DND-41 (cell line): ENCODE data around the gene TTBK2.

ENCODE experiments used
- ATAC-seq: fragments of 200-7000 bp; cut with Tn5 transposase; 3 replicates; pipeline ENCODE4 v1.9.1; 2021; ENCODE audit warnings: low read depth; ENCODE audit not compliant: insufficient read depth
- DNase-seq: peaks from one replicate; pipeline ENCODE4 v3.0.0-alpha.2; 2020
- H2AFZ ChIP-seq: 2 replicates; pipeline ENCODE4 v1.6.0; 2012; ENCODE audit warnings: low read depth, low read length
- H3K27ac ChIP-seq: 2 replicates; pipeline ENCODE4 v1.5.1; 2012; ENCODE audit warnings: low read length, inconsistent platforms
- H3K27me3 ChIP-seq: fragments of 200-600 bp; sonication (generic); 2 replicates; pipeline ENCODE4 v1.6.0; 2012; ENCODE audit warnings: low read length, mild to moderate bottlenecking, inconsistent platforms; ENCODE audit not compliant: insufficient read depth, poor library complexity
- H3K36me3 ChIP-seq: 2 replicates; pipeline ENCODE4 v1.5.1; 2012; ENCODE audit warnings: low read length, inconsistent platforms; ENCODE audit not compliant: insufficient read depth
- H3K4me1 ChIP-seq: 2 replicates; pipeline ENCODE4 v1.5.1; 2012; ENCODE audit warnings: mild to moderate bottlenecking, low read length; ENCODE audit not compliant: insufficient read depth
- H3K4me2 ChIP-seq: 2 replicates; pipeline ENCODE4 v1.6.0; 2012; ENCODE audit warnings: mild to moderate bottlenecking, moderate library complexity, low read length, inconsistent platforms; ENCODE audit not compliant: insufficient read depth
- H3K4me3 ChIP-seq, 2 experiments: fragments of 200-600 bp in 1 of 2; shearing (Covaris generic) in 1 of 2; 2 replicates each; pipeline ENCODE4 v1.5.1; 2012 to 2016; ENCODE audit warnings: inconsistent platforms in 2 of 2, low read length in 2 of 2, mild to moderate bottlenecking in 2 of 2, low read depth in 1 of 2, moderate library complexity in 1 of 2
- H3K79me2 ChIP-seq: 2 replicates; pipeline ENCODE4 v1.6.0; 2012; ENCODE audit warnings: low read length, inconsistent platforms; ENCODE audit not compliant: insufficient read depth
- H3K9ac ChIP-seq: 2 replicates; pipeline ENCODE4 v1.6.0; 2012; ENCODE audit warnings: low read depth, mild to moderate bottlenecking, inconsistent platforms, low read length, moderate library complexity
- H3K9me3 ChIP-seq: 2 replicates; pipeline ENCODE4 v1.5.1; 2012; ENCODE audit warnings: low read length, moderate library complexity, mild to moderate bottlenecking, inconsistent platforms; ENCODE audit not compliant: insufficient read depth, severe bottlenecking
- H4K20me1 ChIP-seq: 2 replicates; pipeline ENCODE4 v1.6.0; 2012; ENCODE audit warnings: low read length; ENCODE audit not compliant: insufficient read depth
- EZH2 ChIP-seq: IDR thresholded peaks from 3 replicates; pipeline ENCODE4 v1.6.1; 2012; ENCODE audit warnings: borderline replicate concordance, low read depth, mild to moderate bottlenecking, moderate library complexity, low read length, inconsistent platforms; ENCODE audit not compliant: severe bottlenecking
- TF ChIP-seq, protein P1 (sequence below): IDR thresholded peaks from 2 replicates; pipeline ENCODE4 v1.5.1; 2012; ENCODE audit warnings: borderline replicate concordance, low read length, moderate library complexity, mild to moderate bottlenecking; ENCODE audit not compliant: poor library complexity, severe bottlenecking; ENCODE audit errors: extremely low read depth

The TTBK2 gene

DNA sequence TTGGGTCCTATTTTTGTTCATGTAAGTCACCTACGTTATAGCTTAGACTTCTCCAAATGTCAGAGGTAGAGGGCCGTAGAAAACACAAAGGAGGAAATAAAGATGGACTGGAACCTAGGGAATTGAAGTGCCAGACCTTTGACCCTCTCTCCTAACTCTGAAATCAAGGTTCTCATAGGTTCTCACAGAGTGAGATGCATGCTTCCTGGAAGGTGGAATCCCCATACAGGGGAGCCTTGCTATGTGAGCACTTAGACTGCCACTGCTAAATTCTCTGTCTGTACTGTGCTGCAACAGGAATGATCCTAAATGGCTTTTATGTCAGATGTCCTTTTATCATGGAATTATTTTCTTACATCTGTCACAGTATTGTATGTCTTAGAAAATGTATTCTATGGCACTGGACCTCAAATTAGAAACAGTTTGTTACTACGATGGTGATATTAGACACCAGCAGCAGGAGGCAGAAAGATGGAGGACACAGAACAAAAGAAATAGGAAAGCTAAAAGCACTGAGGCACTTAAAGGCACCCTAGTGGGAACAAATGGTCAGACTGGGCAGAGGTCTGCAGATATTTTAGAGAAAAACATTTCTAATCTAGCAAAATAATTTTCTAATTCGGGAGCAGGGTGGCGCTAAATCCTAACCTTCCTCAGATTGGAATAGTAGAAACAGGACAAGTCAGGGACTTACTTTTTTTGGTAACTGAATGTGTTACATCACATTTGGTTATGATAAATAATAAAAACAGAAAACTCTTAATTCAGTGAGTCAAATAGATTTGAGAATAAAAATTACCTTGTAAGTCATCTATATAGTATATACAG lies 123.4 kb downstream of the TTBK2 start:
- TF ChIP-seq, protein P1, sequence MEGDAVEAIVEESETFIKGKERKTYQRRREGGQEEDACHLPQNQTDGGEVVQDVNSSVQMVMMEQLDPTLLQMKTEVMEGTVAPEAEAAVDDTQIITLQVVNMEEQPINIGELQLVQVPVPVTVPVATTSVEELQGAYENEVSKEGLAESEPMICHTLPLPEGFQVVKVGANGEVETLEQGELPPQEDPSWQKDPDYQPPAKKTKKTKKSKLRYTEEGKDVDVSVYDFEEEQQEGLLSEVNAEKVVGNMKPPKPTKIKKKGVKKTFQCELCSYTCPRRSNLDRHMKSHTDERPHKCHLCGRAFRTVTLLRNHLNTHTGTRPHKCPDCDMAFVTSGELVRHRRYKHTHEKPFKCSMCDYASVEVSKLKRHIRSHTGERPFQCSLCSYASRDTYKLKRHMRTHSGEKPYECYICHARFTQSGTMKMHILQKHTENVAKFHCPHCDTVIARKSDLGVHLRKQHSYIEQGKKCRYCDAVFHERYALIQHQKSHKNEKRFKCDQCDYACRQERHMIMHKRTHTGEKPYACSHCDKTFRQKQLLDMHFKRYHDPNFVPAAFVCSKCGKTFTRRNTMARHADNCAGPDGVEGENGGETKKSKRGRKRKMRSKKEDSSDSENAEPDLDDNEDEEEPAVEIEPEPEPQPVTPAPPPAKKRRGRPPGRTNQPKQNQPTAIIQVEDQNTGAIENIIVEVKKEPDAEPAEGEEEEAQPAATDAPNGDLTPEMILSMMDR = no peak
- no peaks in the 10 kb centered on the region for H3K9me3 ChIP-seq
- DNase-seq (no peak), ATAC-seq (no peak)
- H3K4me1 ChIP-seq = peaks cover 12% of the 10 kb centered on the region
- no peaks in the 10 kb centered on the region for H3K79me2 ChIP-seq
- peaks cover 21% of the 10 kb centered on the region for H3K36me3 ChIP-seq
- H2AFZ ChIP-seq = no peak overlapping the region
- no peak overlapping the region for H3K4me3 ChIP-seq
- no peak overlapping the region for H3K27ac ChIP-seq
- no peak overlapping the region for H3K4me2 ChIP-seq
- no peak overlapping the region for H3K9ac ChIP-seq
- no peaks in the 10 kb centered on the region for H3K27me3 ChIP-seq
- no peaks in the 10 kb centered on the region for H4K20me1 ChIP-seq

DNA sequence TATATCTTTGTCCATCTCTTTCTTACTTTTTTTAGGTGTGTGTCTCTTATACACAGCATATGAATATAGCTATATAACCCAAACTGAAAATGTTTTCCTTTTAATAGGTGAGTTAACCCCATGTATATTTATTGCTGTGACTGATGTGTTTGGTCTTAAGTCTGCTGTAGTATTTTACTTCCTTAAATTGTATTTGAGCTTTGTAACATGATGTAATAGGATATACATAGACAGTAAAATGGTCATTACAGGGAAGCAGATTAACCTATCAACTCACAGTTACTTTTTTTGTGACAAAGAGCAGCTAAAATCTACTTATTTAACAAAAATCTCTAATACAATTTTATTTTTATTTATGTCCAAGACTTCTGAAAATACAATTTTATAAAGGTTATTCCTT lies 131.9 kb downstream of the TTBK2 start:
- no peak for DNase-seq
- H3K9ac ChIP-seq = no peak overlapping the region
- H3K27ac ChIP-seq = no peak overlapping the region
- H3K4me3 ChIP-seq = no peak overlapping the region
- no peak for ATAC-seq
- no peak overlapping the region for H2AFZ ChIP-seq
- no peaks in the 10 kb centered on the region for H3K9me3 ChIP-seq
- H3K36me3 ChIP-seq = peaks cover 8% of the 10 kb centered on the region; the same call in 1 of the 2 replicates
- no peaks in the 10 kb centered on the region for H3K4me1 ChIP-seq
- no peak for TF ChIP-seq EZH2
- no peaks in the 10 kb centered on the region for H3K79me2 ChIP-seq
- no peaks in the 10 kb centered on the region for H3K27me3 ChIP-seq
- no peaks in the 10 kb centered on the region for H4K20me1 ChIP-seq
- H3K4me2 ChIP-seq = no peak overlapping the region

DNA sequence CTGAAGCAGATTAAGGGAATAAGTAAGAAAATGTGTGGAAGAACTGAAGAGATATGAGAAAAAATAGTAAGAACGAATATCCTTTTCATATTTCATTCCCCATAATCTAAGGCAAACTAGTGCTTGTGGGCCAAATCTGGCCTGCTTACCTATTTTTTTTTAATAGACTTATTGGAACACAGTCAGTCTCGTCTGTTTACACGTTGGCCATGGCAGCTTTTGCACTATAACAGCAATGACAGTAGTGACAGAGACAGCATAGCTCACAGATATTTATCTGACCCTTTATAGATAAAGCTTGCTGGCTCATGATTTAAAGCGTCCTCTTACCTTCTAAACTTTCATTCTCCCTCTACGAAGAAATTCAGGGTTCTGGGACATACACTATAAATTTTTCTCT lies 133.6 kb downstream of the TTBK2 start:
- Histone ChIP-seq H3K4me2 (no peak overlapping the region), H3K9me3 (no peaks in the 10 kb centered on the region), H3K4me3 (no peak overlapping the region), H2AFZ (no peak overlapping the region), H3K36me3 (peaks cover 10% of the 10 kb centered on the region; the same call in 1 of the 2 replicates), H3K9ac (no peak overlapping the region), H3K27me3 (no peaks in the 10 kb centered on the region), H3K27ac (no peak overlapping the region), H4K20me1 (no peaks in the 10 kb centered on the region), H3K4me1 (no peaks in the 10 kb centered on the region), H3K79me2 (no peaks in the 10 kb centered on the region)
- ATAC-seq = no peak
- no peak for DNase-seq
- no peak for TF ChIP-seq EZH2
- TF ChIP-seq, protein P1 = no peak

DNA sequence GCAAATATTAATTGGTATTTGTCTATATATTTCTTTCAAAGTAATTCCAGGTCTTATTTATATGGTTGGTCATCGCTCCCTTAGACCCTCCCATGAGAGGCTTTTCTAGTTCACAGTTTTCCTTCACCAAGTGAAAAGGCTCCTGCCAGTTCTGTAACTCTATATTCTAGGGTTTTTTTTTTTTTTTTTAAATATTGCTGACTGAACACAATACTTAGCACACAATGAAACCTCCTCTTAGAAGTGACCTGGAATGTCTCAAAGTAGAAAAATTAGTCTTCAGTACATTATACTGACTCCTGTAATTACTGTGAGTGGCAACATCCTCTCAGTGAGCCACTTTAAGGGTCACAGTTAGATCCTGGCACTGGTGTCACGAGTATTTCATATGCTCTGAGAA lies 135.0 kb downstream of the TTBK2 start:
- Histone ChIP-seq H3K27me3 (no peaks in the 10 kb centered on the region), H3K27ac (no peak overlapping the region), H3K36me3 (peaks cover 10% of the 10 kb centered on the region; the same call in 1 of the 2 replicates), H3K9ac (no peak overlapping the region), H3K4me1 (no peaks in the 10 kb centered on the region), H3K4me2 (no peak overlapping the region), H2AFZ (no peak overlapping the region), H3K4me3 (no peak overlapping the region), H3K79me2 (no peaks in the 10 kb centered on the region), H4K20me1 (no peaks in the 10 kb centered on the region), H3K9me3 (no peaks in the 10 kb centered on the region)
- DNase-seq (no peak), ATAC-seq (no peak)
- TF ChIP-seq, protein P1 = no peak
- TF ChIP-seq EZH2 = no peak
